DND-41 (cell line): ENCODE measurements around the gene FANCE.

Experiments
- CTCF ChIP-seq: IDR thresholded peaks from 2 replicates; pipeline ENCODE4 v1.5.1; 2012; ENCODE audit warnings: borderline replicate concordance, low read length, moderate library complexity, mild to moderate bottlenecking; ENCODE audit not compliant: poor library complexity, severe bottlenecking; ENCODE audit errors: extremely low read depth
- EZH2 ChIP-seq: IDR thresholded peaks from 3 replicates; pipeline ENCODE4 v1.6.1; 2012; ENCODE audit warnings: borderline replicate concordance, low read depth, mild to moderate bottlenecking, moderate library complexity, low read length, inconsistent platforms; ENCODE audit not compliant: severe bottlenecking

GRCh38 chr6:35436071-35436857 lies 15.9 kb upstream of the FANCE start:
- no peak for TF ChIP-seq EZH2
- no peak for TF ChIP-seq CTCF
